Activated CD8-positive, alpha-beta T cell treated with anti-CD3 and anti-CD28 coated beads, Interleukin-2, amount 10 ng/mL, durations not matched to agents 7 days and 5 days (primary cell): ENCODE results near the gene BCAS1. TPM values are rescaled to one million over a fixed set of nuclear protein-coding genes. Genes with fewer than 3 reads are reported as not detected.

Source experiments
- ATAC-seq: fragments of 150-1000 bp; cut with Tn5 transposase; one replicate; pipeline ENCODE4 v1.10.0; 2021; ENCODE audit warnings: moderate library complexity
- CTCF ChIA-PET: fragments of 350-600 bp; sonication (Branson Sonifier 250); formaldehyde crosslinking; loops from one replicate; lab custom pipeline; 2021; ENCODE audit warnings: antibody characterized with exemption; lab: Charles Lee
- POLR2A ChIA-PET: fragments of 350-600 bp; sonication (Branson Sonifier 250); formaldehyde crosslinking; loops from one replicate; lab custom pipeline; 2021; ENCODE audit warnings: antibody characterized with exemption; lab: Charles Lee
- DNase-seq: peaks from one replicate; pipeline ENCODE4 v3.0.0-alpha.2; 2020
- H3K27ac Mint-ChIP-seq: one replicate; pipeline ENCODE4 v1.8.0; 2021; ENCODE audit warnings: mild to moderate bottlenecking, mixed read lengths
- H3K27me3 Mint-ChIP-seq: one replicate; pipeline ENCODE4 v1.8.0; 2021; ENCODE audit warnings: low read depth, mixed read lengths
- H3K36me3 Mint-ChIP-seq: one replicate; pipeline ENCODE4 v1.8.0; 2021; ENCODE audit warnings: low read depth, mixed read lengths
- H3K4me1 Mint-ChIP-seq: one replicate; pipeline ENCODE4 v1.8.0; 2021; ENCODE audit warnings: low read depth, mixed read lengths
- H3K4me3 Mint-ChIP-seq: one replicate; pipeline ENCODE4 v1.8.0; 2021; ENCODE audit warnings: mild to moderate bottlenecking, mixed read lengths
- H3K9me3 Mint-ChIP-seq: one replicate; pipeline ENCODE4 v1.8.0; 2022; ENCODE audit warnings: mixed read lengths; ENCODE audit not compliant: insufficient read depth
- total RNA-seq, 2 experiments: library from RNA; stranded (reverse); gene quantifications; one replicate each; pipeline ENCODE4 v1.2.3, GENCODE V29; 2021

Gene BCAS1
- total RNA-seq, 2 experiments from 2014 or later = not detected

DNA sequence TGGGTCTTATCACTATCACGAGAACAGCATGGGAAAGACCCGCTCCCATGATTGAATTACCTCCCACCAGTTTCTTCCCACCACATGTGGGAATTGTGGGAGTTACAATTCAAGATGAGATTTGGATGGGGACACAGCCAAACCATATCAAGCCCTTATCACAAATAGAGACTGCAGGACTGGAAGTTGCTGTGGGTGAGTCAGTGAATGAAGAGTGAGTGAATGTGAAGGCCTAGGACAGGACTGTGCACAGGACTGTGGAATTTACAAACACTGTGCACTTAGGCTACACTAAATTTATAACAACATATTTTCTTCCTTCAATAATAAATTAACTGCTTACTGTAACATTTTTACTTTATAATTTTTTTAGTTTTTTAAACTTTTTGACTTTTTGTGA is 30.2 kb upstream of the BCAS1 start:
- H3K36me3 Mint-ChIP-seq = no peaks in the 10 kb centered on the region
- ChIA-PET POLR2A (no interaction called here), CTCF (interaction anchor here (8.7 kb wide), 1 partner anchor 98 kb away, joined by 91 read pairs; no protein-coding TSS in a partner anchor)
- H3K4me3 Mint-ChIP-seq = no peak overlapping the region
- DNase-seq (no peak), ATAC-seq (no peak)
- H3K9me3 Mint-ChIP-seq = no peaks in the 10 kb centered on the region
- H3K4me1 Mint-ChIP-seq = peaks cover 7% of the 10 kb centered on the region
- H3K27ac Mint-ChIP-seq = no peak overlapping the region
- H3K27me3 Mint-ChIP-seq = peaks cover 17% of the 10 kb centered on the region

DNA sequence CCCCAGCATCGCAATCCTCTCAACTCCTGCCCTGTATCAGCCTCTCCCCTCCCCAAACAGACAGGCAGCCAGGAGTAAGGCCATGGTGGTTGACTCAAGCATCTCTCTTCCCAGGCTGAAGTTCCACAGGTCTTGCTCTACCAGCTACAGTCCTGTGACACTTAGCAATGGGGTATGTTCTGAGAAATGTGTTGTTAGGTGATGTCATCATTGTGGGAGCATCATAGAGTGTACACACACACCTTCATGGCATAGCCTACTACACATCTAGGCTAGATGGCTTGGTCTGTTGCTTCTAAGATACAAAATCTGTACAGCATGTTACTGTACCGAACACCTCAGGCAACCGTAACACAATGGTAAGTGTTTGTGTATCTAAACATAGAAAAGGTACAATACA is 29.5 kb upstream of the BCAS1 start:
- Mint-ChIP-seq H3K27me3 (peaks cover 11% of the 10 kb centered on the region), H3K4me3 (no peak overlapping the region), H3K36me3 (no peaks in the 10 kb centered on the region), H3K9me3 (no peaks in the 10 kb centered on the region), H3K4me1 (peaks cover 7% of the 10 kb centered on the region), H3K27ac (no peak overlapping the region)
- DNase-seq = no peak
- CTCF ChIA-PET = interaction anchor here (1.6 to 8.7 kb wide), 3 partner anchors 99 to 108 kb away, joined by 3 to 91 read pairs (median 28); partner anchors contain the start of gene PFDN4
- POLR2A ChIA-PET = no interaction called here
- ATAC-seq = no peak

DNA sequence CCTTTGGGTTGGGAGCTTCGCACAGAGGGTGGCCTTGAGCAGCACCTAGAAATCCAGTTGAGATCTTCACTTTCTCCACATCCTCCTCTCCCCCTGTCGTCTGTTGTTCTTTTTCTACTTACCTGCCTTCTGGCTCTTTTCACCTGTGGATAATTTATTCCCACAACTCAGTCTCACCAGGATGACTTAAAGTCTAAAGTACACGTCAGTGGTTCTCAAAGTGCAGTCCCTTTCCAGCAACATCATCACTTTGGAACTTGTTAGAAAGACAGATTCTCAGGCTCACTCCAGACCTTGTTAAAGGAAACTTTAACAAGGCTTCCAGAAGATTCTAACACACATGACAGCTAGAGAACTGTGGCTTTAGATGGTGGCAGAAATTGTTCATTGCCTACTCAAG is 27.7 kb upstream of the BCAS1 start:
- ChIA-PET POLR2A (no interaction called here), CTCF (interaction anchor here (1.0 to 8.7 kb wide), 8 partner anchors 8 to 110 kb away, joined by 3 to 91 read pairs (median 4); partner anchors contain the start of gene PFDN4)
- no peaks in the 10 kb centered on the region for H3K9me3 Mint-ChIP-seq
- no peak overlapping the region for H3K27ac Mint-ChIP-seq
- H3K27me3 Mint-ChIP-seq = peaks cover 3% of the 10 kb centered on the region
- H3K36me3 Mint-ChIP-seq = no peaks in the 10 kb centered on the region
- H3K4me3 Mint-ChIP-seq = no peak overlapping the region
- ATAC-seq = no peak
- no peak for DNase-seq
- peaks cover 5% of the 10 kb centered on the region for H3K4me1 Mint-ChIP-seq

DNA sequence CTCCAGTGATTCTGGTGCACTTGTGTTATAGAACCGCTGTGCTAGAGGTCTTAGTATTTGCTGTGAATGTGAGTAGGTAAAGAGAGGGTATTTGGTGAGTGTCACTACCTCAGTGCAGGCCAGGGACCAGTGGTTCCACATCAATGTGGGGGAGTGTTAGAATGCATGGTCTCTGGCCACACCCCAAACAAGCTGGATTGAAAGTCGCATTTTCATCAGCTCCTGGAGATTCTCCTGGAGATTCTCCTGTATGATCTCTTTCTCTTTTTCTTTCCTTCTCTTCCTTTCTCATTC is 26.8 kb upstream of the BCAS1 start:
- Mint-ChIP-seq H3K4me3 (no peak overlapping the region), H3K27me3 (peaks cover 4% of the 10 kb centered on the region), H3K9me3 (no peaks in the 10 kb centered on the region), H3K36me3 (no peaks in the 10 kb centered on the region), H3K27ac (no peak overlapping the region), H3K4me1 (peaks cover 5% of the 10 kb centered on the region)
- ChIA-PET CTCF (interaction anchor here (1.0 to 8.7 kb wide), 16 partner anchors 9 to 547 kb away, joined by 3 to 91 read pairs (median 4); partner anchors contain the start of gene PFDN4), POLR2A (no interaction called here)
- no peak for DNase-seq
- ATAC-seq = peak; percentile 22

DNA sequence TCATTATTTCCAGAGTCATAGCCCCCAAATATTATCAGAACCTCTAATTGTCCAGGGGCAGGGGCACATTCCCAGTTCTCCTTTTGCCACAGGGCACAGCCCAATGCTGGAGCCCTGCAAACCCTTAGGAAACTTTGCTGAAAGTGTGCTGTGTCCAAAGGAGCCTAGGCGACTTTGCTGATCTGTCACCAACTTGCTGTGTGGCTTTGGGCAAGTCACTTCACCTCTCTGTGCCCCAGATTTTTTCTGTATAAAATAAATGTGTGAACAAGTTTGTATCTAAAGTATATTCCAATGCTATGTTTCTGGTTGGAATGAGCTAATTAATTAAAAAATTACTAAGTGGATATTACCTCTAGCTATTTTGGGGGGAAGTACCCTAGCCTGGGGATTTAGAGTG is 25.4 kb upstream of the BCAS1 start:
- DNase-seq (no peak), ATAC-seq (no peak)
- ChIA-PET CTCF (interaction anchor here (1.4 to 8.7 kb wide), 7 partner anchors 8 to 112 kb away, joined by 5 to 91 read pairs (median 8); partner anchors contain the start of gene PFDN4), POLR2A (no interaction called here)
- H3K4me1 Mint-ChIP-seq = peaks cover 5% of the 10 kb centered on the region
- no peak overlapping the region for H3K4me3 Mint-ChIP-seq
- H3K36me3 Mint-ChIP-seq = no peaks in the 10 kb centered on the region
- H3K27me3 Mint-ChIP-seq = peaks cover 7% of the 10 kb centered on the region
- H3K9me3 Mint-ChIP-seq = no peaks in the 10 kb centered on the region
- H3K27ac Mint-ChIP-seq = no peak overlapping the region

DNA sequence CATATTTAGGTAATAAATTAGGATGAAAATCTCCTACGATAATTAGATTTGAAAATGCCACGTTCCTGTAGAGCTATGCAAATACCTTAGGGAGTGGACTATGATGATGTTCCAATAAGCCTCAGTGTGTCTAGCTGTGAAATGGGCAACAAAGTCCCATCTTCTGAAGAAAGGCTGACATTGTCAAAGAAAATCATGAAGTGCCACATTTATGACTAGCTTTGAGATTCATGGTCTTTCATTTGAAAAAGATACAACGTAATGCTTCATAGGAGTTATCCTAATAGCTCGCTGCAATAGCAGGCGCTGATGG is 23.8 kb upstream of the BCAS1 start:
- Mint-ChIP-seq H3K9me3 (no peaks in the 10 kb centered on the region), H3K4me3 (no peak overlapping the region), H3K36me3 (no peaks in the 10 kb centered on the region), H3K4me1 (peaks cover 5% of the 10 kb centered on the region), H3K27ac (no peak overlapping the region), H3K27me3 (peaks cover 13% of the 10 kb centered on the region)
- ChIA-PET POLR2A (no interaction called here), CTCF (interaction anchor here (1.4 to 8.7 kb wide), 3 partner anchors 10 to 105 kb away, joined by 5 to 91 read pairs (median 16); no protein-coding TSS in a partner anchor)
- ATAC-seq (no peak), DNase-seq (no peak)

DNA sequence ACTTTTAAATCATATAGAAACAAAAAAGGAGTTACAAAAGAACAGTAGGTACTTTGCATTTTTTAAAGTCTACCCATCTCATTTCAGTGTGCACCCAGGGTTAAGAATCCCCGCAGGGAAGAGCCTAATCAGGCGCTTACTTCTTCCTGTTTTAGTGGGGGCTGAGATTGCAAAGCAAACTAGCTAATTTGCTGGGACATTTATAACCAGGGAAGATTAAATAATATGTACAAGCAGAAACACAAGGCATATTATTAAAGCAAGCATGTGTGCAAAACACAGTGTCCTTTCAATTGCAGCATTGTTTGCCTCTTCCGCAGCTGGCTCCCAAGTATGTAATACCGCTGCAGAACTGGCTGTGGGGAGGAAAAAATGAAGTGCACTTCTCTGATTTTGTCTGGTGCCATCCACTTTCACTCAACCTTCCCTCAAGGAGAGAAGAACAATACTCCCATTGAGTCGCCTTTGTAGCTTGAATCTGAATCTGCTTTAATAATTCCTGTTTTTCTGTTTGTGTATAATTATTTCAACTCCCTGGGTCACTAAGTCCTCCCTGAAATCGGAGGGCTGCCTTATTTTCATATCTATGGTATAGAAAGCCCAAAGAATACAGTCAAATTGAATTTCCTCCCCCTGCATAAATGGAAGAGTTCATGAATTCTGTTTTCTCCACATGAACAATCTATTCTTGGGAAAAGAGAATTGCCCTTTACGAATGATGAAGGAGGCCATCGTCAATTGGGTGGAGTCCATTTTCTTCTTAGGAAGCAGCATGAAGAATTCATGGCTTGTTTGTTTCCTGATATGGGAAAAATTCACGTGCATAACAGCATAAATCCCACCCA is 23.3 kb upstream of the BCAS1 start:
- no peak overlapping the region for H3K4me3 Mint-ChIP-seq
- H3K27ac Mint-ChIP-seq = no peak overlapping the region
- no peaks in the 10 kb centered on the region for H3K9me3 Mint-ChIP-seq
- peaks cover 13% of the 10 kb centered on the region for H3K27me3 Mint-ChIP-seq
- H3K36me3 Mint-ChIP-seq = no peaks in the 10 kb centered on the region
- peaks cover 5% of the 10 kb centered on the region for H3K4me1 Mint-ChIP-seq
- ATAC-seq = no peak
- ChIA-PET POLR2A (no interaction called here), CTCF (interaction anchor here (0.6 to 8.7 kb wide), 4 partner anchors 10 to 113 kb away, joined by 3 to 91 read pairs (median 10); no protein-coding TSS in a partner anchor)
- DNase-seq = no peak

DNA sequence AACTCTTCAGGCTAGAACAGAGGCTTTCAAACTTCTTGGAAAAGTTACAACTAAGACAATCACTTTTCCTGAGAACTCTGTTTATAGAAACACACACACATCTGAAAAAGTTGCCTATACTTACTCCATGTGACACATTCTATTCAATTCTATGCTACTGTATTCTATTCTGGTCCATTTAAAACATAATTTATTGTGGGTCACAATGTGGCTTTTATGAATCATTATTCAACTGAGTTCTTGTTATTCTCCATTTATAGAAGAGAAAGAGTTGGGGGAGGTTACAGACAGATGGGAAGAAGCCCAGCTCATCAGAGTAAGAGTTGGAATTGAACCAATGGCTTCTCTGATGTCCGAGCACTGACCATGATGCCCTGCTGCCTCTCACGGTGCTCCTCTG is 21.6 kb upstream of the BCAS1 start:
- Mint-ChIP-seq H3K9me3 (no peaks in the 10 kb centered on the region), H3K4me3 (no peak overlapping the region), H3K27ac (no peak overlapping the region), H3K36me3 (no peaks in the 10 kb centered on the region), H3K27me3 (peaks cover 14% of the 10 kb centered on the region), H3K4me1 (peaks cover 5% of the 10 kb centered on the region)
- DNase-seq = no peak
- ChIA-PET CTCF (interaction anchor here (0.6 to 8.7 kb wide), 5 partner anchors 12 to 229 kb away, joined by 3 to 91 read pairs (median 3); no protein-coding TSS in a partner anchor), POLR2A (no interaction called here)
- no peak for ATAC-seq

DNA sequence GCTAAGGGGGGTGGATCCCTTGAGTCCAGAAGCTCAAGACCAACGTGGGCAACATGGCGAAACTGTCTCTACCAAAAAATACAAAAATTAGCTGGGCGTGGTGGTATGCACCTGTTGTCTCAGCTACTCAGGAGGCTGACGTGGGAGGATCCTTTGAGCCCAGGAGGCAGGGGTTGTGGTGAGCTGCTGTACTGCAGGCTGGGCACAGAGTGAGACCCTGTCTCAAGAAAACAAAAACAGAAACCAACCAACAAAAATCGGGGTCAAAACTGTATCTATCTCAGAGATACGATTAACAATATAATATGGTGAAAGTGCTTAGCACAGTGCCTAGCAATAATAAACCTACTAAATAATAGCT is 20.7 kb upstream of the BCAS1 start:
- DNase-seq (no peak), ATAC-seq (no peak)
- no peaks in the 10 kb centered on the region for H3K36me3 Mint-ChIP-seq
- peaks cover 14% of the 10 kb centered on the region for H3K27me3 Mint-ChIP-seq
- no peak overlapping the region for H3K4me3 Mint-ChIP-seq
- ChIA-PET POLR2A (interaction anchor here (1.5 kb wide), 1 partner anchor 117 kb away, joined by 5 read pairs; the partner anchor contains the start of gene PFDN4), CTCF (interaction anchor here (0.8 to 2.1 kb wide), 7 partner anchors 13 to 175 kb away, joined by 3 to 11 read pairs (median 3); no protein-coding TSS in a partner anchor)
- H3K4me1 Mint-ChIP-seq = no peaks in the 10 kb centered on the region
- H3K9me3 Mint-ChIP-seq = no peaks in the 10 kb centered on the region
- no peak overlapping the region for H3K27ac Mint-ChIP-seq

DNA sequence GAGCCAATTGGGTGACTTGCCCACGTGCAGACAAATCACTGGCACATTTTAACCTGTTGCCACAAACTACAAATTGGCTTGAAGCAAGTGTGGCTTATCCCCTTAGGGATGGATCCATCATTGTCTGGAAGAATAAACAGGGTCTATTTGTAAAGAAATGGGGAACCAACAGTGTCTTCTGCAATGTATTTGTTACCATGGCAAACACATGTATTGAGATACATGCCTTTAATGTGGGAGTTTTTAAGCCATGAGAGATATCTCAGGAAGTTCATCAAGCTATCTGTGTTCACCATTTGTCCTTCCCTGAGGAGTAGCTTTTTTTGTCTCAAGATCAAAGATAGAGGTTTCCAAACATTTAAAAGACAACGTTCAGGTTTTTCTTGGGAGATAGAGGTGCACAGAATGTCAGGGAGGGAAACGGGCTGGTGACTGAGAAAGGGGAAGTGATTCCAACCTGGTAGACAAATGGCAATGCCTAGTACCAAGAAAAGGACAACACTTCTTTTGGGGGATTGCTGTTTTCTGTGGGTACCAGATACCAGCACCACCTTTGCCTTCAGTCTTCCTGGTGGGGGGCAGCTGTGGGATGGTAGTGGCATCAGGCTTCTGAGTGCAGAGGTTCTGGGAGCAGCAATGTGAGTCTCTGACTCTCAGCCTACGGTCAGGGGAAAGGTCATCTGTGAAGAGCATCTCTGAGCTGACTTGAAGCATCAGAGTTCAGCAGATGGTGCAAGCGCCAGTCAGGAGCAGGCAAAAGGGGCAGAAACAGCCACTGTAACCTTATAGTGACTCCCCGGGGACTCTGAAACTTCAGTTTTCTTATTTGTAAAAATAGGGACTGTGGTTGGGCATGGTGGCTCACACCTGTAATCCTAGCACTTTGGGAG is 20.1 kb upstream of the BCAS1 start:
- no peak for DNase-seq
- POLR2A ChIA-PET = interaction anchor here (1.5 kb wide), 1 partner anchor 118 kb away, joined by 5 read pairs; the partner anchor contains the start of gene PFDN4
- Mint-ChIP-seq H3K4me3 (no peak overlapping the region), H3K27ac (no peak overlapping the region), H3K9me3 (no peaks in the 10 kb centered on the region), H3K27me3 (peaks cover 14% of the 10 kb centered on the region), H3K36me3 (no peaks in the 10 kb centered on the region), H3K4me1 (no peaks in the 10 kb centered on the region)
- no peak for ATAC-seq
- CTCF ChIA-PET = interaction anchor here (0.9 to 2.1 kb wide), 8 partner anchors 13 to 174 kb away, joined by 3 to 11 read pairs (median 3); no protein-coding TSS in a partner anchor

DNA sequence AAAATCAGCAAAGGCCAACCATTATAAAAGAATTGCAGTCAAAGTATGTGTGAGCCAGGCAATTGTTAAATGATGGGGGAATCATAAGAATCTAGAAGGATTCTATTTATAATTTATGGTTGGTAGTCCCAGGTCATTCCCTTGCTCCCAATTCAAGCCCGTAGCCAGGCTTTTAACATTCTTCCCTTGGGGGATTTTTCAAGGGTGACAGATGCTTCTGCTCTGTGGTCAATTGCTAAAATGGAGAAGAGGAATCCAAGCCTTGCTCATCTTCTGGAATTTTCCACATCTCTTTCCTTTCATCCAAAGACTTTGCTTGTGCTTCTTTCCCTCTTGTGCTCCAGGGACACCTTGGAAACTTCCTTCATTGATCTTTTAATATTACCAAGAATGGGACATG is 18.0 kb upstream of the BCAS1 start:
- peaks cover 18% of the 10 kb centered on the region for H3K27me3 Mint-ChIP-seq
- POLR2A ChIA-PET = no interaction called here
- CTCF ChIA-PET = interaction anchor here (2.1 kb wide), 1 partner anchor 15 kb away, joined by 6 read pairs; no protein-coding TSS in a partner anchor

More for the DNA sequence above, 18.0 kb upstream of the BCAS1 start:
- DNase-seq = no peak
- Mint-ChIP-seq H3K27ac (no peak overlapping the region), H3K36me3 (no peaks in the 10 kb centered on the region), H3K9me3 (no peaks in the 10 kb centered on the region), H3K4me1 (peaks cover 3% of the 10 kb centered on the region), H3K4me3 (no peak overlapping the region)
- ATAC-seq = no peak
